ENCODE data around the gene CNNM1.

DNA sequence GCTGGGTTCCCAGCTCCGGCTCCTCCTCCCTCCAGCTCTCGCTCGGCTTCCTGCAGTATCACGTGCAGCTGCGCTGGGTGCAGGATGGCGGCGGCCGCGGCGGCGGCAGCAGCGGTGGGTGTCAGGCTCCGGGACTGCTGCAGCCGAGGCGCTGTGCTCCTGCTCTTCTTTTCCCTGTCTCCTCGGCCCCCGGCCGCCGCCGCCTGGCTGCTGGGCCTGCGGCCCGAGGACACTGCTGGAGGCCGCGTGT, at the start of gene CNNM1:
- no peak for TF ChIP-seq POLR2A (IDR thresholded peaks at IDR 0.05; ENCODE audit: low read length)
- no peak for TF ChIP-seq GATA1 (IDR thresholded peaks at IDR 0.05; ENCODE audit: low read depth, low read length)

Measured in erythroblast (primary cell).